AG04449 (cell line): Measurements from ENCODE around the gene NFE2L2.

Experiments
- CTCF ChIA-PET: fragments of 350-600 bp; formaldehyde crosslinking; extraction: SDS; loops from one replicate; lab custom pipeline; 2021; ENCODE audit warnings: antibody characterized with exemption; lab: Yijun Ruan, JAX
- POLR2A ChIA-PET: fragments of 400-600, 350-600 bp; formaldehyde crosslinking; extraction: SDS; loops from one replicate; lab custom pipeline; 2020; ENCODE audit warnings: antibody characterized with exemption, inconsistent platforms; lab: Yijun Ruan, JAX
- DNase-seq: peaks from one replicate; pipeline ENCODE4 v3.0.0-alpha.2; 2010; ENCODE audit warnings: low read depth, low spot score
- H3K4me3 ChIP-seq: 2 replicates; pipeline ENCODE4 v1.5.1; 2011; ENCODE audit warnings: low read depth, mild to moderate bottlenecking, control low read depth, low read length
- CTCF ChIP-seq: IDR thresholded peaks from one replicate; pipeline ENCODE4 v1.5.1; 2011; ENCODE audit warnings: mild to moderate bottlenecking, moderate library complexity, low read length, control low read depth, inconsistent platforms; ENCODE audit not compliant: insufficient read depth; ENCODE audit errors: missing control alignments

NFE2L2 gene

GRCh38 chr2:177282787-177283572 lies 18.5 kb upstream of the NFE2L2 start:
- POLR2A ChIA-PET = no interaction called here
- no peak overlapping the region for H3K4me3 ChIP-seq
- CTCF ChIA-PET = interaction anchor here (0.7 to 5.4 kb wide), 11 partner anchors 9 to 122 kb away, joined by 3 to 43 read pairs (median 3); partner anchors contain the start of gene NFE2L2
- no peak for DNase-seq
- TF ChIP-seq CTCF = no peak

- CTCF ChIA-PET = interaction anchor here (0.8 to 5.4 kb wide), 10 partner anchors 10 to 118 kb away, joined by 3 to 43 read pairs (median 4); partner anchors contain the start of gene NFE2L2
- POLR2A ChIA-PET = interaction anchor here (2.4 kb wide), 1 partner anchor 17 kb away, joined by 14 read pairs; the partner anchor contains the start of gene NFE2L2
These were observed 17.7 kb upstream of the NFE2L2 start for GRCh38 chr2:177282181-177282641.

GRCh38 chr2:177281400-177282180 lies 17.1 kb upstream of the NFE2L2 start:
- CTCF ChIA-PET = interaction anchor here (0.6 to 5.4 kb wide), 7 partner anchors 10 to 1201 kb away, joined by 3 to 43 read pairs (median 4); partner anchors contain the start of gene NFE2L2

More at GRCh38 chr2:177282181-177282641, 17.7 kb upstream of the NFE2L2 start:
- TF ChIP-seq CTCF = no peak
- no peak for DNase-seq
- H3K4me3 ChIP-seq = no peak overlapping the region

GRCh38 chr2:177279847-177280246 lies 15.3 kb upstream of the NFE2L2 start:
- no peak overlapping the region for H3K4me3 ChIP-seq
- no peak for TF ChIP-seq CTCF
- ChIA-PET CTCF (interaction anchor here (0.7 to 1.2 kb wide), 4 partner anchors 9 to 137 kb away, joined by 3 to 7 read pairs (median 3); no protein-coding TSS in a partner anchor), POLR2A (no interaction called here)
- no peak for DNase-seq

More at GRCh38 chr2:177281400-177282180, 17.1 kb upstream of the NFE2L2 start:
- no peak overlapping the region for H3K4me3 ChIP-seq
- TF ChIP-seq CTCF = no peak
- POLR2A ChIA-PET = interaction anchor here (2.4 kb wide), 1 partner anchor 17 kb away, joined by 14 read pairs; the partner anchor contains the start of gene NFE2L2
- DNase-seq = no peak

- no peak overlapping the region for H3K4me3 ChIP-seq
- ChIA-PET POLR2A (no interaction called here), CTCF (interaction anchor here (1.0 kb wide), 1 partner anchor 11 kb away, joined by 3 read pairs; no protein-coding TSS in a partner anchor)
- no peak for DNase-seq
- no peak for TF ChIP-seq CTCF
These were observed 11.2 kb upstream of the NFE2L2 start for GRCh38 chr2:177275743-177276055.
